GM18858 (cell line): ENCODE results near the gene AHR.
"Not testable (repeated sequence)": the region's sequence is repeated elsewhere in the genome, so short reads cannot be mapped to it uniquely, and the experiment has no call there.

Source experiments
- ATAC-seq: cut with Tn5 transposase; IDR thresholded peaks from one replicate; pipeline ENCODE4 v1.9.1; 2021; ENCODE audit not compliant: unreplicated experiment

AHR gene

GRCh38 chr7:17371671-17372524, 73.4 kb downstream of the AHR start:
- no peak for ATAC-seq

GRCh38 chr7:17374157-17374556, 75.7 kb downstream of the AHR start:
- ATAC-seq = no peak

GRCh38 chr7:17374654-17375053, 76.2 kb downstream of the AHR start:
- ATAC-seq = no peak

GRCh38 chr7:17376595-17376994, 78.1 kb downstream of the AHR start:
- ATAC-seq = no peak

GRCh38 chr7:17380736-17381662, 82.5 kb downstream of the AHR start:
- no peak for ATAC-seq

- ATAC-seq = not testable (repeated sequence)
Measured at GRCh38 chr7:17382408-17383354, 84.2 kb downstream of the AHR start.

- no peak for ATAC-seq
Measured at GRCh38 chr7:17384400-17384799, 85.9 kb downstream of the AHR start.

- no peak for ATAC-seq
Measured at GRCh38 chr7:17385612-17386011, 87.2 kb downstream of the AHR start.

GRCh38 chr7:17390392-17390791, 91.9 kb downstream of the AHR start:
- no peak for ATAC-seq

- no peak for ATAC-seq
Measured at GRCh38 chr7:17391366-17391765, 92.9 kb downstream of the AHR start.

GRCh38 chr7:17392846-17393245, 94.4 kb downstream of the AHR start:
- ATAC-seq = no peak

- ATAC-seq = not testable (repeated sequence)
Measured at GRCh38 chr7:17394563-17394962, 96.1 kb downstream of the AHR start.
